Activated CD4-positive, CD25-positive, alpha-beta regulatory T cell treated with anti-CD3 and anti-CD28 coated beads, Interleukin-2, amount 50 U/mL, for 24 hours (primary cell): ENCODE data around the gene SCN10A.

Experiments
- ATAC-seq, 2 donors: fragments of 150-1000 bp; cut with Tn5 transposase; one replicate each; pipeline ENCODE4 v1.10.0; 2021; ENCODE audit warnings: mild to moderate bottlenecking in 1 of 2, moderate library complexity in 1 of 2

Gene SCN10A

DNA sequence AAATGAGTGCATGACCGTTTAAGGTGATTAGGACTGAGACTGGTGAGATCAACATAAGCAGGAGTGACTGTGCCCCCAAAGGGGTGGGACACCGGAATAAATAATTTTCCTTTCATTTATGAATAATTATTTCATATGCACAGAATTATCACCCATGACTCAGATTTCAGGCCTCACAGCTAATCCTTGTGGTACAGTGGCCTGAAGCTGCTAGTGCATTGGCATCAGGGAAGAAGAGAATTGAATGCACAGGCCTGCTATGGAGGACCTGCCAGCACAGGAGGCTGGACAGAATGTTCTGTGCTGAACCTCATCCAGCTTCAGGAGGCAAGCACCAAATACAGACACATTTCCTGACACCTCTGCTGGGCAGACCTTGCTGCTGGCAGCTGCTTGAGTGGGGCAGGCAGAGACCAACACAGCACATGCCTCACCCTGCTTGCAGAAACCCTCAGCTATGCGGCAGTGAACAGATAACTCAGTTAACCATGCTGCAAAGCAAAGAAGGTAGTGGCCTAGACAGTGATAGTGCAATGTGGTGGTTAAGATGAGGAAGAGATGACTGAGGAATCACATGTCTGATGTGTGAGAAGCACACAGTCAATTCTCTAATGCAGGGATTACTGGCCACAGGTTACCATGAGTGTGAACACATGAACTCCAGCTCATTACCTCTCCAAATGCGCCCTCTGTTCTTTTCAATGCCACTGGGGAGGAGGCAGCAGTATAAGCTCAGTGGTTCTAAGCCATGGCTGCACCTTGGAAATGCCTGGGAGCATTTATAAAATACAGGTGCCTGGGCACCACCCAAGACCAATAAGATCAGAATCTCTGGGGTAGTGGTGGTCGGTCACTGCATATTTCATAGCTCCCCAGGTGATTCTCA is 98.4 kb downstream of the SCN10A start:
- ATAC-seq = no peak

DNA sequence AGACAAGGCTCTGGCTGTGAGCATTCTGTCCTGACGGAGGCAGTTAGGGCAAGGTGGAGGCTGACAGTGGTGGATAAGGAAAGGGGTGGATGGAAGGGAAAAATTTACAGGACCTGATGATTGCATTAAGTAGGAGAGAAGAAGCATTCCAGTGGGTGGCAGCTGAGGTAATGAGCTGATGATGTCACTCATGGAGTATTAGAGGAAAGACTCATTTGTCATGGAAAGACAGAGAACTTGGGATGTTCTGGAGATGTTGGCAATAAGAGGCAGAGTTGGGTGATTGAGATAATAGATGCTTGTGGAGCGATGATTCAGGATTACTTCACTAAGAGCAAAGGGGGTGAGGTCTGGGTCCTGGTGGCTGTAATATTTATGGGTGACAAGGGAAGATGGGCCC is 102.9 kb downstream of the SCN10A start:
- no peak for ATAC-seq

DNA sequence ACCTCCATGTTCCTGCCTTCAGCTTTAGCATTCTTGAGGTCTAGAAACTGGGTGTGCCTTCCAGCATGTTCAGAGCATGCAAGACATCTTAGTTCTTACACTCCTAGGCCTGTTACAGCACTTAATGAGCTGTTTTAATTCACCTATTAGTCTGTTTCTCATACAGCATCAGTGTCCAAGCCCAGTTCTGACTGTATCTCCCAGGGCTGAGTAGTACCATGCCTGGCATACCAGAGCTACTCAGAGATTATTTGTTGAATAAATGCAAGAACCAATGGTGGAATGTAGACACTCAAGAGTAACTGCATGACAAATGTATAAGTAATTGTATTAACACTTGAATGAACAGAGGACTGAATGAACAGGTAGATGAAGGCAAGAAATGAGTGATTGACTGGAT is 104.7 kb downstream of the SCN10A start:
- no peak for ATAC-seq

DNA sequence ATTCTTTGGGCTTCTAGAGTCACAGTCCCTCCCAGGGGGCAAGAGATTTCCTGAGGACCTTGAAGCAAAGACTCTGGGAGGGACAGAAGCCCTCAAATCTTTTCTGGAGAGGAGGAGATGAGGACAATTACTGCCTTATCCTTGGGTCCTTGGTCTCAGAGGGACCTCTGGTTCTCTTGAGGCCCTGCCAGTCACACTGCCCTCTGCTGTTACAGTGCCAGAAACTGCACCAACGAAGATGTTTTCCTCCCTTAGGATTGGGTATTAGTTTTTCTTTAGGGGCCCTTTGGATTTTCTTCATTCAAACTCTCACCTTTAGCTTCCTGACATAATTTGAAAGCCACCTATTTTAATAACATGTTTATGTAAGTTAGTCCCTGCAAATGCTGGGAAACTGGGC is 108.3 kb downstream of the SCN10A start:
- ATAC-seq = no peak

DNA sequence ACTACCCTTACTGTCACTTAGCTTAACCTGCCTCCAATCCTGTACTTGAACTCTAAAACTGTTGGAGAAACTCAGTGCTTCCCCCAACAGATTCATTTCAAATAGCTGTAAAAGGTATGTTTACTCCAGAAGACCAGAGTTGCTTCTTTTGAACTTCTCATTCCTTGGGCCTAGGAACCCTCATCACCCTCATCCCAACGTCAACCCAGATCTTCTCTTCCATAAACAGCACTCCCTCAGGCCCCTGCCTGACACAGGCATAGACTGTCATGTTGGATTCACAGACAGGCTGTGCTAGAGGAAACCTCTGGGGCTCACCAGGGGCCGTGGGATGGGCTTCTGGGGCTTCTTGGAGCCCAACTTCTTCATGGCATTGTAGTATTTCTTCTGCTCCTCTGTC is 109.1 kb downstream of the SCN10A start:
- no peak for ATAC-seq

DNA sequence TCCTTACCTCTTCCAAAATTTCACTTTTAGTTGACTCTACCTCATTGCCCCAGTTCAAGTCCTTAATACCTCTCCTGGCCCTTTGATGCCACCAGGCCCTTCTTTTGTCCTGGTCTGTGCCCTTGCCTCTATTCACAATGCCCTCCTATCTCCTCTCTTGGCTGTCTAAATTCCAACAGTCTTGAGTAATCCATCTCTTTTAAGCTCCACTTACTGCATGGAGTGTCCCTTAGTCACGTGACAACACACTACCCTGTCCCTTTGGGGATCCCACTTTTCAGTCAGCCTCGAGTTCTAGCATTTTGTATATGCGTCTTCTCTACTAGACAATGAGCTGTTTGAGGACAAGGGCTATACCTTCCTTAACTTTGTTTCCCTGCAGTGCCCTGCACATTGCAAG is 113.8 kb downstream of the SCN10A start:
- ATAC-seq = no peak

DNA sequence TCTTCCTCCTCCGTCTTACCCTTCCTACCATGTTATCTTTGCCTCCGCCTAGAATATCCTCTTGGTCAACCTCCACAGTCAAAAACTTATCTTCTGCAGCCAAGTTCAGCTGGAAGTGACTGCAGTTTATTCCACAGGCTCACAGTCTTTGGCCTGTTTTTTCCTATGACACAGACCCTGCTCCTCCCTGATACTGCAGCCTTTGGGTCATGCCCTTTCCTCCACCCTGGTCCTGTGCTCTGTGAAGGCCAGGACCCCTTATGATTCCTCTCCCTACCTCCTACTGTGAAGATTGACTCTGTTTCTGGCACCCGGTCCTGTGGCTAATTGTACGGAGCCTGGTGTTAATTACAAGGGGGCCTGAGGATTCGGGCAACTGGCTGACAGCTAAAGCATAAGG is 117.3 kb downstream of the SCN10A start:
- ATAC-seq = no peak

DNA sequence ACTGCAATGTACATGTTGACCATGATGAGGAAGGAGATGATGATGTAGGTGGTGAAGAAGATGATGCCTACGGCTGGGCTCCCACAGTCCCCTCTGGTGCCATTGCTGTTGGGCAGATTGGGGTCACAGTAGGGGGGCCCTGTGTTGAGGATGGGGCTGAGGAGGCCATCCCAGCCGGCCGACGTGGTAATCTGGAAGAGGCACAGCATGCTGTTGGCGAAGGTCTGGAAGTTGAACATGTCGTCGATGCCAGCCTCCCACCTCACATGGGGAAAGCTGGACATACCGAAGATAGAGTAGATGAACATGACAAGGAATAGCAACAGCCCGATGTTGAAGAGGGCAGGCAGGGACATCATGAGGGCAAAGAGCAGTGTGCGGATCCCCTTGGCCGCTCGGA is 118.0 kb downstream of the SCN10A start:
- ATAC-seq = no peak

DNA sequence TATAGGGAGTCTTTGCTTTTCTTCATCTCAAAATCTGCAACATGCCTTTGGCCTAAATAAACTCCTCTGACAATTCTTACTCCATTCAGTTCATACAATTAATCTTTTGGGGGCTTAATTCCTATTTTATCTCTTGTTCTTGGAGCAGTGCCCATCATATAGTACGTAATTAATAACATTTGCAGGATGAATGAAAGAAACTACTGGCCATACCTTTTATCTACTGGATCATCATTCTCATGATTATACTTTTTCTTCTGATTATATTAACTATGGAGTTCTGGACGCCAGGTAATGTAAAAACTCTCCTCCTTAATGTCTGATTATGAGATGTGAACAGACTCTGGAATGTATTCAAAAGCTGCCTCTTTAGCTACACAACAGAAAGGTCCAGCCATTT is 120.0 kb downstream of the SCN10A start:
- ATAC-seq = no peak

DNA sequence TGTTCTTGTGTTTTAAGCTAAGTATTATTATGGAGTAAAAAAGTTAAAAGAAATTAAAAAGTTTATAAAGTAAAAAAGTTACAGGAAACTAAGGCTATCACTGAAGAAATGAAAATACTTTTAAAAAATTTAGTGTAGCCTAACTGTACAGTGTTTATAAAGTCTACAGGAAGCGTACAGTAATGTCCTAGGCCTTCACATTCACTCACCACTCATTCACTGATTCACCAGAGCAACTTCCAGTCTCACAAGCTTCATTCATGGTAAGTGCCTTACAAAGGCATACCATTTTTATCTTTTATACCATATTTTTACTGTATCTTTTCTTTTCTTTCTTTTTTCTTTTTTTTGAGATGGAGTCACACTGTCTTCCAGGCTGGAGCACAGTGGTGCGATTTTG is 125.8 kb downstream of the SCN10A start:
- no peak for ATAC-seq

DNA sequence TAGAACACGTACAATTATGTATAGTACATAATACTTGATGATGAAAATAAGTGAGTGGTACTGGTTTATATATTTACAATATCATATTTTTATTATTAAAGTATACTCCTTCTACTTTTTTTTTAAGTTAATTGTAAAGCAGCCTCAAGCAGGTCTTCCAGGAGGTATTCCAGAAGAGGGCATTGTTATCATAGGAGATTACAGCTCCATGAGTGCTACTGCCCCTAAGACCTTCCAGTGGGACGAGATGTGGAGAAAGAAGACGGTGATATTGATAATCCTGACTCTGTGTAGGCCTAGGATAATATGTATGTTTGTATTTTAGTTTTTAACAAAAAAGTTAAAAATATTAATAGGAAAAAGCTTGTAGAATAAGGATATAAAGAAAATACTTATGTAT is 126.2 kb downstream of the SCN10A start:
- ATAC-seq = no peak

DNA sequence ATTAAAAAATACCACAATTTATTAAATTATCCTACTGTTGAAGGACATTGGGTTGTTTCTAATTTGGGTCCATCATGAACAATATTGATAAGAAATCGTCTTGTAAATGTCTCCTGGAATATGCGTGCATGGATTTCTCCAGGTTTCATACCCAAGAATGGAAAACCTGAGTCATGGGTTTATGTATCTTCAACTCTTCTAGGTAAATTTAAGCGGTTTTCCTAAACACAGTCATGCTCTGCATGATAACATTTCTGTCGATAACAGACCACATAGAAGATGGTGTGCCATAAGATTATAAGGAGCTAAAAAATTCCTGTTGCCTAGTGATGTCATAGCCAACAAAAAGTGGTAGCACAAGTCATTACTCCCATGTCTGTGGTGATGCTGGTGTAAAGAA is 126.7 kb downstream of the SCN10A start:
- no peak for ATAC-seq

DNA sequence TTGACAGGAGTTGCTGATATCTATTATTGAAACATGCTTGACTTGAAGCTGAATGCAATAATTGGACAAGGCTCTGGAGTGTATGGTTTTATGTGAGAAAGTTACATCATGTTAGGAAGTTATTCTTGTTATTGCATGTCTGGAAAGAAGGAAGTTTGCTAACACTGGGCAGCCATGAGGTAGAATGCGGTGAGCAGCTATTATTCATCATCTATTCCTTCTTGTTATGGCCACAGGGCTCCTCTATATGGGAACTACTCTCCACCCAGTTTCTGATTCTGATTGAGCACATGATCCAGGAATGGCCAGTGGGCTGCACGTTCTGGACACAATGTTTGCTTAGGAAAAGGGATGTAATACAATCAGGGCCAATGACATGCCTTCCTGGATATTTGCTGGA is 128.7 kb downstream of the SCN10A start:
- no peak for ATAC-seq

DNA sequence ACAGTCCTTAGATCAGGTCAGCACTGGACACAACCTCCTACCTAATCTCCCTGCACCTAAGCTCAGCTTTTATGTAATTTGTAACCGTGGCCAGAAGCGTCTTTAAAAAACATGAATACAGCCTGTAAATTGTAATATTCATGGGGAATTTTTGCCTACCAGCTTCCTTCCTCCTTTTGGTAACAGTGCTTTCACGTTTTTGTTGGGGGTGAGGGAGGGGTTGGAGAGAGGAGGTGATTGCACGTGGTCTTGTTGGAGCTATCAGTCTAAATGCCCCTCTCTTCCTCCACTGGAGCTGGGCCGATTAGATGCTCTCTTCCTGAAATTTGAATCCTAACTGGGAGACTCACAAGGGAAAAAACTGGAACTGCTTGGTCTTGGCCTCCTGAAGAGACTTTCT is 131.5 kb downstream of the SCN10A start:
- no peak for ATAC-seq

DNA sequence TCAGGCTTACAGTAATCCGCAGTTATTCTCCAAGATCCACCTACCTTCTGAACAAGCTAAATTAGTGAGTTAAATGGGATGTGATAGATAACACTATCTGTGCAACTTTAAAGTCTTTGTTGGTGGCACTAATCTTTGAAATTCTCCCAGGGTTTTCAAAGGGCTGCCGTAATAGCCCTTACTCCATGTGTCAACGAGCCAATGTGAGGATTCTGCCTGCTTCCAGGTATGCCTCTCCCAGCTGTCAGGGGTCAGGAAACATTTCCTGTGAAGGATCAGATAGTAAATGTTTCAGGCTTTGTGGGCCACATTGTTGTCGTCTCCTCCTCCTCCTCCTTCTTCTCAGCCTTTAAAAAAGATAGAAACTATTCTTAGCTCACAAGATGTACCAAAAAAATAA is 146.3 kb downstream of the SCN10A start:
- no peak for ATAC-seq

DNA sequence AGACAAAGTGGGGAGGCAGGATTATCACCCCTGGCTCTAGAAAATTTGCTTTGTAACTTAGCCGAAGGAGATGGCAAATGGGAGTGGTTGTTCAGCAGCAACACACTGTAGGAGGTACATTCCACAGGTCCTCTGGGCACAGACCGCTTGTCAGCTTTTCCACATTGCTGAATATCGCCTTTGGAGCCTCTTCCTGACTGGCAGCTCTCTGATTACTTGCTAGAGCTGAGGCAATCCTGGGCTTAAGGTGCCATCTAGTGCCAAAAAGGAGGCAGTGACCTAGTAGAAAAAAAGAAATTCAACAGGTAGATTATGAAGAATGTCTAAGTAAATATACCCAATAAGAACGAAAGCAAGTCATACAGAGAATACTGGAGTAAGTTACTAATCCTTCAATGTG is 153.5 kb downstream of the SCN10A start:
- no peak for ATAC-seq

DNA sequence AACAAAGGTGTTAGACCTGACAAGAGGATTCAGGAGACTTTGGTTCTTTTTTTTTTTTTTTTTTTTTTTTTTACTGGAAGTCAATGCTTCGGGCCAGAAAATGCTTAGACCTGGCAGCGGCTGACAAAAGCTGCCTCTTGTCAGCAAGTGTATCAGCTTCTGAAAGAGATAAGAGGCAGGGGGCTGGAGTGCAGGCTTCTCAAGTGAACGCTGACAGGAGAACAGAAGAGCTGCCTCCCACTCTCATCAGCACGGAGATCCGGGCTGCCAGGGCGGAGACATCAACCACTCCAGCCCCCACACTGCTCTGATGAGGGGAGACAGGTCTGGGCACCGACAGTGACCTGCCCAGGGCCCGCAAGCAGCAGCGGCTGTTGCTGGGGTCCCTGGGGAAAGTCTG is 157.2 kb downstream of the SCN10A start:
- ATAC-seq = no peak

DNA sequence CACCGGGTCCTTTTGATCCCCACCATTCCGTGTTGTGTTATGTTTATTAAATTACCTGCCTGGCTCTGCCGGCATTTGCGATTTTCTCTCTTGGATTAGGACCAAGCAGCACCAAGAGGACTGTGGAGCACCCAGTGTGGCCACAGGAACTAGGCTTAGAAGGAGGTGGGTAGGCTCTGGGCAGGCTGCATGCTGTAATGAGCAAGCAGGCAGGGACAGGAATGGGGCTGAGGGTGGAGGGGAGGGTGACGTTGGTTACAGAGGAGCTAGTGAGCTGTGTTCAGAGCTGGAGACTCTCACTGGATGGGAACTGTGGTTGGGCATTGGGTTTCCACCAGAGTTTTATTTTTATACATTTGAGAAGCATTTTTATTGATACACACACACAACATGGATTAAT is 158.6 kb downstream of the SCN10A start:
- no peak for ATAC-seq

DNA sequence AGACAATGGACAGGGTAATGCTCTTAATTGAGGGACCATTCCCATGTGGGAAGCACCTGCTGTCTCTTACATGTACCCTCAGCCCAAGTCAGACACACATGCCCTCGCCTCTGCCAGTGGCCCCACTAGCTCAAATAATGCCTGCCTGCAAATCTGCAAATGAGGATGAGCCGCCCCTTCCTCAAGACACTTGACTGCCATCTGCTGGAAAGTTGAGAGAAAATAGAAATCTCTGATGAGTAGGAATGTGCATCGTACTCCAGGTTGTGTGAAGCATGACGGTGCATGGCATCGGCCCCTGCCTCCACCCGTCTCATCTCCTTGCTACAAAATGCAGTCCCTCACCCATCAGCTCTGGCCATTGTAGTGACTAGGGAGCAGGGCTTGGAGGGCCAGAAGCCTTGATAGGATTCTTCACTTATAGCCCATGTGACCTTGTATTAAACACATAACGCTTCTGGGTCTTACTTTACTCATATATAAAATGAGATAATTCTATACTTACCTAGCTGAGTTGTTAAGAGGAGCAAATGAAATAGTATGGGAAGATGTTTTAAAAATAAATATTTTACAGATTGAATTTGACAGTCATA is 160.2 kb downstream of the SCN10A start:
- ATAC-seq = peak in 1 of 2 donors; percentile 24

DNA sequence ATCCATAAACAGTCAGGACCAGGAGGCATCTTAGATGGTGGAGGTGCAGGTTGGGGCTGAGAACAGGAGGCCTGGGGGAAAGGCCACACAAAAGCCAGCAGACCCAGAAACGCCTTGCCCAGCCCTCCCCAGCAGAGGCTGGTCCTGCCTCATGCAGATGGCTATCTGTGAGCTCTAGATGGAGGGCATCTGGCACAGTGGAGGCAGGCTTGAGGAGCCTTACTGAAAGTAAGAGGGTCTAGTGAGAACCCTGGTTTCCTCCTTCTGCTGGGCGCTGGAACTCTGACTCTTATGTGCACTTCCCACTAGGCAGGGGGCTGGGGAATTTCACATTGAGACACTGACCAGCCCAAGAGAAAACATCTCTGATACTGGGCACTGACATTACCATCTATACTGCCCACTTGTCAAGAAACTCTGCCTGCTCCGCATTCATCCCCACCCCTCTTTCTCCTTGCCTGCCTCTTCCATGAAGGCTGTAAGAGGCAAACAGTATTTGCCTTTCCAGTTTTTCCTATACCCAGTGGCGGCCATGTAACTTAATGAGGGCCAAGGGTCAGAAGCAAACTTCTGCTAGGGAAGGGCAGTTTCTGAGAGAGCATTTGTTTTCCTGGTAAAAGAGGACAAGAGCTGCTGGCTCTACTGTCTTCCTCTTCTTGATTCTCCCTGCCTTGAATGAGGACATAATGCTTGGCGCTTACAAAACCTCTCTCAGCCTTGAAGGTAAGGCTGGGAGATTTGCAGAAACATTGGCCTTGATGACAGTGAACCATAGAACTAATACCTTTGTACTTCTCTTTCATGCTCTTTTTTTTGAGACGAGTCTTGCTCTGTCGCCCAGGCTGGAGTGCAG is 162.1 kb downstream of the SCN10A start:
- no peak for ATAC-seq

DNA sequence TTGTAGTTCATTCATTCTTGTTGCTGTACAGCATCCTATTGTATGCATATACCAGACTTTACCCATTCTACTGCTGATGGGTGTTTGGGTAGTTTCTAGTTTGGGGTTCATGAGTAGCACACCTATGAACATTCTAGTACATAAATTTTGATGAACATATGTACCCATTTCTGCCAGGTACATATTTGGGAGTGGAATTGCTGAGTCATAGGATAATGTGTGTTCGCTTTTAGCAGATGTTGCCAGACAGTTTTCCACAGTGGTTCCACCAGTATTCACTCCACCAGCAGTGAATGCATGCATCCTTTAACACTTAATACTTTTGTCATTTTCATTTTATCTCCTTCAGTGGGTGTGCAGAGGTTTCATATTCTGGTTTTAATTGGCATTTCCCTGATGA is 163.1 kb downstream of the SCN10A start:
- ATAC-seq = no peak

DNA sequence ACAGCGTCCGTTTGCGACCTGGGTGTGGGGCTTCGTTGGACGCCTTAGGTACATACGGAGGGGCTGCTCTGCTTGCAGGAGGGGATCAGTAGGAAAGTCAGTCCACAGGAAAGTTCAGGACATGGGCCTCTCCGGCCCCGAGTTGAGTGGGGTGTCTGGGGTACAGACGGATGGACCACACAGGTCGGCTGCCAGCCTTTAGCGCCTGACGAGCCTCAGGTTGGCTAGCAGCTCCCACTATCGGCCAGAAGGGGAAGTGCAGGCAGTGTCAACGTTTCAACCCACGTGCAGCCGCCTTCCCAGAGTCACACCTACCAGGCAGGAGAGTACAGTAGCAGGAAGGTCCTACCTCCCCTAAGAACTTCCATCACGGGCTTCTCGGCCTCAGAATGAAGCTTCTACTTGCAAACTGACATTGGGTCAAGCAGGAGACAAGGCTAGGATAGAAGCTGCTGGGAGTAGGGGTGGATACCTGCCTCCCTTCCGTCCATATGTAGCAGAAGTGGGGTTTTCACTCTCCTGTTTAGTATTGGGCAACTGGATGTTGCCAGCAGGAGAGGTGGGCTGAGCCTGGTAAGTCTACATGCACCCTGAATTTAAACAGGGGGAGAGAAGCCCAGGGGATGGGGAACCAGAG is 164.7 kb downstream of the SCN10A start:
- peak; percentile 36 to 41 for ATAC-seq

DNA sequence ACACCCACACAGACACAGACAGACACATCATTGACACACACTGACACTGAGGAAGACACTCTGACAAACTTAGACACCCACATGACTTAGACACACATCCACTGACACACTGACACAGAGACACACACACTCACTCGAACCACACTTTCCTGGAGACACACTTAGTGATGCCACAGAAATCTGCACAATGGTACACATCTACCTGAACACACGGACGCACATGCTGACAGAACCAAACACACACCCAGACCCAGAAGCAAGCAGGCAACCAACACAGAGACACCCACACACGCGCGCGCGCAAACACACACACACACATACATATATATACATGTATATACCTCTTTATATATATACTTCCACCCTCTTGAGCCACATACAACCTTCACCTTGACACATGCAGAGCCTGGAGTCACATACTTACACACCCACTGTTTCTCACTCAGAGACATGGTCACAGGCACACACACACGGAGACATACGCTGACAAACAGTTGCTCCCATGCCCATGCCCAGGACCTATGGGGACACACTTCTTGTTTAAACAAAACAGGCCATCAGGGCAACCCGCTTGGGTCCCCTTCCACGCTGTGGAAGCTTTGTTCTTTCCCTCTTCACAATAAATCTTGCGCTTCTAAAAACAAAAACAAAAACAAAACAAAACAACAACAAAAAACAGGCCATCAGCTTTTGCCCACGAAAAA is 165.6 kb downstream of the SCN10A start:
- ATAC-seq = no peak
